GM21423 (cell line): Measurements from ENCODE around the gene TMEM140.
A peak's percentile ranks its signal among the peaks of the same experiment; 100 is the strongest.

Experiments
- ATAC-seq: cut with Tn5 transposase; IDR thresholded peaks from one replicate; pipeline ENCODE4 v1.9.1; 2021; ENCODE audit warnings: mild to moderate bottlenecking, moderate library complexity; ENCODE audit not compliant: unreplicated experiment

The TMEM140 gene

GRCh38 chr7:135192914-135193536 is 45.2 kb downstream of the TMEM140 start:
- no peak for ATAC-seq

GRCh38 chr7:135193615-135194081 is 45.8 kb downstream of the TMEM140 start:
- ATAC-seq: no peak

DNA sequence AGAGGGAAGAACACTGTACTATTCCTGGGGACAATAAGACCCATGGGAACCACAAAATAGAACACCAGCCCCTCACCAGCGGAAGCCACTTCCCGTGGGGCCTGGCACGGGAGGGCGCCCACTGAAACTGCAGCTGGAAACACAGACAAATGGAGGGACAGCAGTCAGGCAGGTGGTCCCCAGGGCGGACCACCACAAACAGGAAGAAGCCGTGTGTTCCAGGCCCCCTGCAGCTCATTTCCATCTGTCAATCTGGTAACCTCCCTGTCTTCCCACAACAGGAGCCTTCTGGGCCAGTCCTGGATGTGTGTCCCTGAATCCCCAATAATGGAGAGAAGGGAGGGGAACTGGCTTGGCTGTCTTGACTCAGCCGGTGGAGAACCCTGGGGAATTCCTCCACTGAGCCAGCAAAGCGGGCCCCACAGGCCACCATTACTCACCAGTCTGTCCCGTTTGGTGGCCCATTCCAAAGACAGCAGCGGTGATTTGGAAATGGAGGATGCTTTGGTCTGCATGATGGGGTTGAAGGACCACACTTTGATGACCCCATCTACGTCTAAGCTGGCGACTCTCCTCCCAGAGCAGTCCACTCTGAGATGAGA is 46.7 kb downstream of the TMEM140 start:
- ATAC-seq: no peak

GRCh38 chr7:135195156-135195555 is 47.3 kb downstream of the TMEM140 start:
- ATAC-seq: no peak

DNA sequence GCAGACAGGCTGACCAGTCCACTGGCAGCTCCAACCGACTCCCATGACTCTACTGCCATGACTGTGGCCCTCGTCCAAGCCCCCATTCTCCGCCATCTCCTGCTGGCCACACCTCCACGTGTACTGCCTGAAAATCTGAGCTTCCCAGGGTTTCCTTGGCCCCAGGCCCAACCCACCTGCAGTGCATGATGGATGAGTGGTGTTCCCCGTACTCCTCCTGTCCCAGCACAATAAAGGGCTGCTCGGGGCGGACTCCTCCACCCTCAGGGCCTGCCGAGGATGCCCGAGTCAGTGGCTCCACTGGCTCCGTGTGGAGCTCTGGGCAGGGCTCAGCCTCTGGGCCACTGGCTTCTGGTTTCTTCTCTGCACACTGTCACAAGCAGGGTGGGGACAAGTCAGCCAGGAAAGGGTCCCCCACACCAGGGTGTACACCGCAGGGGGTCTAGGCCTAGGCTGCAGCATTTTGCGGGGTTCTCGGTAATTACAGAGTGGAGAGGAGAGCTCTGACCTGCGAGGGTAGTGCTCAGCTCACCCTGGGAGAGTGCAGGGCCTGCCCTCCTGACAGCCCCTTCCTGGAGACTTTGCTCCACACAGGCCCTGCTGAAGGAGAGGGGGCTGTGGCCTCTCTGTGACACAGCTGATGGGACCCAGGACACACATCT is 48.2 kb downstream of the TMEM140 start:
- no peak for ATAC-seq

- no peak for ATAC-seq
These were observed 49.5 kb downstream of the TMEM140 start for GRCh38 chr7:135197343-135197742.

DNA sequence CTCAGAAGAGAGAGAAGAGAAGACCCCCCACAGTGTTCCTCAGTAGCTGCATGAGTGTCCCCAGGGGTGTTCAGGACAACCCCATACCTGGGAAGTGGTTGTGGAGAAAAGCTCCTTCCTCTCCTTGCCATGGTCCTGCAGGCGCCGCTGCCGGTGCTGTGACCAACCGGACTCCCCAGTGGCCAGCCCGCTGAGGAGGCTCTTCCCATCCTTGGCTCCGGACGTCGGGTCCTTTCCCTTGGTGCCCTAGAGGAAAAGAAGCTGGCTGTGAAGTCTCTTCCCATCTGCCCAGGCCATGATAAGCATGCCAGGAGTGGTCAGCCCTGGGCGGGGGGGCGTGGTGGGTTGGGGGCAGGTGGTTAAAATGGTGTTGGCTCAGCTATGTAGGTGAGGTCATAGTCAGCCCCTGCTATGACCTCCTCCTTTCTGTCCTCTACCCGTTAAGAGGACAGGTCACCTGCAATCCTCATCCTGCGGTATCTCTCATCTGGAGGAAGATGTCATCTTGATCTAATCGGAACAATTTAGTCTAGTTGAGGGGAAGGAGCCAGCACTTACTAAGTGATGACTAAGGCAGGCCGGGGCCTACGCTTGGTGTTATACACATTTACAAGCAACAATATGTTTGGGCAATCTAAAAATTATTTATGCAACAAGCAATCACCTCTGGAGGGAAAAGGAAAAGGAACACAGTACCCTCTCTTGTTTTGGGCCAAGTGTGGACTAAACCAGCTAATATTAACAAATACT is 50.2 kb downstream of the TMEM140 start:
- no peak for ATAC-seq

DNA sequence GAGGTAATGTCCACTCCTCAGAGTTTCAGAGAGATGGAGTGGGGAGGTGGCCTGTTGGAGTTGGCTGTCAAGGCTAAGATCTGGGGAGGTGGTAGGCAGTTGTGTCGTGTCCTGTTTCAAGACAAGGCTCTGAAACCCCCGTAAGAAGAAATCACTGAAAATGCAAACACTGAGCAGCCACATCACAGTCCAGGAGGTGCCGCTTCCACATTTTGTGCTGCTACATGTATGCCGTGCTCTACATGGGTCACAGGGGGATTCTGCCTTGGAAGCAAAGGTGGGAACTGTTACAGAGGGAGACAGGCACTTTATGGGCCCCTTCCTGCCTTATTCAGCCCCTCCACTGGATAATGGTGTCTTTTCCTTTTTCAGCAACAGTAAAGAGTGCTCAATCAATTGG is 51.6 kb downstream of the TMEM140 start:
- ATAC-seq: no peak

GRCh38 chr7:135200821-135201331 is 53.0 kb downstream of the TMEM140 start:
- no peak for ATAC-seq

GRCh38 chr7:135201350-135201749 is 53.5 kb downstream of the TMEM140 start:
- ATAC-seq: no peak

GRCh38 chr7:135204341-135204749 is 56.5 kb downstream of the TMEM140 start:
- ATAC-seq: no peak

DNA sequence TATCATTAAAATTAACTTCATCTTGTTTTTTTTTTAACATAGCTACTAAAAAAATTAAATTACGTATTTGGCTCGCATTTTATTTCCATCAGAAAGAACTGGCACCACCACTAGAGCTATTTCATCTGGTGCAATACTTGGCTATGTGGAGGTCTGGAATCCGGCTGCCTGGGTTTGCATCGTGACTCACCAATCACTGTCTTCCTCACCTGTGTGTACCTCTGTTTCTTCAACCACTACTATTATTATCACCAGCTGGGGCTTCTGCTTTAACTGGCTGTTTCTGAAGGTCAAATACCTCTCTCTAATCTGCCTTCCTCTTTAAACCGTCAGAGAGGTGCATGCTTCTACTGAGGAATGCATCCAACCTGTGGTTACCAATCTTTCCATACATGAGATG is 57.0 kb downstream of the TMEM140 start:
- ATAC-seq: no peak

GRCh38 chr7:135205850-135206249 is 58.0 kb downstream of the TMEM140 start:
- ATAC-seq: no peak

DNA sequence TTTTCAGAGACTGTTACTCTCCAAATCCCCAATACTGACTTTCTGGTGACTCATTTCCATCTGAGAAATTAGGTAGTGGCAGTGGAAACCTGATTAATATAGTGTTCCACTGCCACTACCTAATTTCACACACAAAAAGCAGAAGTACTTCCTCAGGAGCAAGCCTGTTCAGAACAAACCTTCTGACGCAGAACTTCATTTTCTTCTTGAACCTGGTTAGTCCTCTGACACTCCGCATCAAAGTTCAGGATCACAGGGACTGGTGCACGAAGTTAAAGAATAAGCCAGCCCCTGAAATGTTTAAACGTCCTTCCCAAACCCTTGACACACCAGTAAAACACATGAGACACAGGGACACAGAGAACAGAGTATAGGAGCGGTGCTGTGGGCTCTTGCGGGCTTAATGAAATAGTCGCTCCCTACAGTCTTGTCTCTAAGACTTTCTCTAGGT is 59.1 kb downstream of the TMEM140 start:
- ATAC-seq: peak; percentile 23

DNA sequence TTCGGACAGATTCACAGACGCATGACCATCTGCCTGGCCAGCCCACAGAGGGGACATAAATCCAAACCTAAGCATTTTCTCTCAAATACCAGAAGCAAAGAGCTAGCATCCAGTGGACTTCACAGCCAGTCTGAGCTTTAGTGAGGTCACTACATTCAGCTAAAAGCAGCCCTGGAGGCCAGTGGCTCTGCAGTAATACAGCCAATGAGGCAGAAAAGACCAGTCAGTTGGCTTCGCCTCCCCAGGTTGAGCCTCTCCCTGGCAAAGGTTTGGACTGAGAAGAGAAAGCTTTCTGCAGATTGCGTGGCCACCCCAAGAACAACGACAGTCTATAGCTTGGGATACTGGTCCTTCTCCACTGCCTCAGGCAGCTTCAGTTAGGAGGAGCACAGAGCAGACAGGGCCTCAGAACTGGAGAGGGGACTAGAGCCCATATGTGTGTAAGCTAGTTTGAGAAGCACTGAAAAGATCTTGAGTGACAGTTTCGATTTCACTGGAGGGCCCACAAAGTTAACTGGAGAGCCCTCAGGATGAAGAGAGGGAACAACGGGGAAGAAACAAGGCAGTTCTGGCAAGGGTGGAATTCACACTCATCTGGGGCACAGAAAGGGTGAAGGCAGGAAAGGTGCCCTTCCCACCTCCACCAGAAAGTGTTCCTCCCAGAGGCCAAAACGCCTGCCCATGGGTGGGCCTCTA is 59.7 kb downstream of the TMEM140 start:
- ATAC-seq: no peak

GRCh38 chr7:135208102-135208793 is 60.4 kb downstream of the TMEM140 start:
- no peak for ATAC-seq

DNA sequence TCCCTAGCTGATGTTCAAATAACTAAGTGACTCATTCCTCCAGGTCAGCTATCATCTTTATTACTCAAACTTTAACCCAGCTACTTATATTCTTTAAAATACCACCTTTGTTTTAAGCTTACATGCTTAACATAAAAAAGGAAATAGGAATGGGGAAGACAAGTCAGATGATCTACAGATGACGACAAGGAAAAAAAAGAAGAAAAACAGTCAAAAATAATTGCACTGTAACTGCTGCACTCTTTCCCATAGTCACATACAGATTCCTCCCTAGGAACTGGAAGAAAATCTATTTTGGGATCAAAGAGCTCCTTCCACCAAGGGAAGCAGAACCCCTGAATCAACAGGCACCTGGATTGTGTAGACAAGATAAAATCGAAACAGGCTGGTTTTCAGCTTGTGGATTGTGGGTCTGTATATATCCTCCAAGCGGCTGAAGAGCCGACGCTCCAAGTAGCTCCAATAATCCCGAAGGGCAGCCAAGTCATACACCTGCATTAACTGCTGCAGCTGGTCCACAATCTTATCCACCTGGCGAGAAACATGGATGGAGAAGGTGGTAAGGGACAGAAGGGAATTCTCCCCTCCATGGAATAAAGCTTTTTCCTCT is 61.5 kb downstream of the TMEM140 start:
- ATAC-seq: no peak

DNA sequence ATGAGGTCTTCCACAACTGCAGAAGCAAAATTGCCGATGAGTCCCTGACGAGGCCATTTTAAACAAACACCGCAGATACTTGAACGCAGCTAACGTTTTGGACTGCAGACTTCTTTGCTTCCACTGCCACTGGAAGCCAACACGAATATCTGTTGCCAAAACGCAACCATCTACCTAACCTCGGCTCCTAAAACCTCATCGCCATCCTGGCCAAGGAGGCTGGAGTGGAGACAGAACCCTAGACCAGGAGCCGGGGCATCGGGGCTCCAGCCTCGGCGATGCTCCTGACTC is 63.0 kb downstream of the TMEM140 start:
- ATAC-seq: no peak

- ATAC-seq: peak; percentile 77
These were observed 63.5 kb downstream of the TMEM140 start, which contains the start of gene WDR91 for GRCh38 chr7:135211179-135211945. Gene WDR91, minus strand, starts transcription at chr7:135211526. Its CDS starts 24 bp downstream, at chr7:135211502.
